NCI-H526 (cell line): ENCODE results near the gene NUDT11.
A peak's percentile ranks its signal among the peaks of the same experiment; 100 is the strongest.
"Not testable (repeated sequence)": the region's sequence is repeated elsewhere in the genome, so short reads cannot be mapped to it uniquely, and the experiment has no call there.

ENCODE experiments used
- DNase-seq, 2 experiments: peaks; one replicate each; lab custom pipeline; 2025; lab: John Stamatoyannopoulos, UW

Gene NUDT11

DNA sequence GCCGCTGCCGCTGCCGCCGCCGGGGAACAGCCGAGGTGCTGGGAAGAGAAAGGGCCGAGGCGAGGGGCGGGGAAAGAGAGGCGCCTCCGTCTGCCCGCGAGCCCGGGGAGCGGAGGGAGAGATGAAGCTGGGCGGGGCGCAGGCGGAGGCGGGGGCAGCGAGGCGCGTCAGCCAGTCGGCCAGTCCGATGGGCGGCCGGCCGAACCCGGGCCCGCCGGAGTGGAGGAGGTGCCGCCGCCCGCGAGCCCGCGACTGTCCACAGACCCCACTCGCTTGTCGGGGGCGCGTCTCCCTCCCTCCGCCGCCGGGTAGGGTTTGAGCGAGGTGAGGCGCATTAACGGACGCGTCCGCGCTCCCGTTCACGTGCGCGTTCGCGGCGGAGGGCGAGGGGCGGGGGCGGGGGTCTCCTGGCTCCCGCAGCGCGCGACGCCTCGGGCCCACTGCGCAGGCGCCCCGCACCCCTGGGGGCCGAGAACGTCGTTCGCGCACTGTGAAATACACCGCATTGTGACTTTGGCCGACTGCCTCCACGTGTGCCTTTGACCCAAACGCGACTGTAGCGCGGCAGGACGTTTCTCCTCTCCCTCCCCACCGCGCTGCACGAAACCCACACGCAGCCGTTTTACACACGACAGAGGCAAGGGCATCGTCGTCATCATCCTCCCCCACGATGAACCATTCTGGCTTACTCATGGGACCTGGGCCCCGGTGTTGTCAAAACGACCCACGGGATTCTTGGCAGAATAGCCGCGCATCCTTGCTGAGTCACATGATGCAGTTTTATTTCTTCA is at the start of gene NUDT11:
TSS of gene NUDT11 (minus strand) at position 92 of the 791 bp plus-strand sequence. CDS start 148 bp downstream, outside the sequence.
- peak; percentile 31 to 85 for DNase-seq

DNA sequence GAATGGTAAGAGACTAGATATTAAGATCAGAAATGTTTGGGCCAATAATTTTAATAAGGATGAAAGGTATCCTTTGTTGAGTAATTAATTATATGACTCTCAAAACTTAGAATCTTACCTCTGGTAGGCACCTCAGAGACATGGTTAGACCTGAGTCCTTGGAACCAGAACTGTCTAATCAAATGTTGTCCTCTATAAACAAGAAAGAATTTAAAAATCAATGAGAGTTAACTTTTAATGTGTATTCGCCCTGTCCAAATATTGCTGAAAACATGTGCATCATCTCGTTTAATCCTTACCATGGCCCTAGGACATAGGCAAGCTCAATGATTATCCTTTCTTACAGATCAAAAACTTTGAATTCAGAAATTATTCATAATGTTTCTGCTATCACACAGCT is 24.0 kb upstream of the NUDT11 start:
- no peak for DNase-seq

DNA sequence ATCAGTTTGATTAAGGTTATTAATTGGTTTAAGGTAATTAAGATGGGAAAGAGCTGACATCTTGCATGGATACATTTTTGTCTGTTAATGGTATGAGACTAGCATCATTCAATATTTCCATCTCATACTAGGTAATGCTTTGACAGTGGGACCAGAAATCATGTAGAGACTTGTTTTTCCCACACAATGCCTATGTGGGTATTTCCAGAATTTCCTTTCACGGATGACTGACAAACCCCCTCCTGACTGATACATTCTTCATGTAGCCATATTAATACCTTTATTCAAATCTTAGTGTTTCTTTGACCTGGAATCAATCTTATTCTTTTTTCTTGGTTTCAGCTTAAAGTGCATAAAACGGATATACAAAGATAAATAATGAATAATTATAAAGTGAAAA is 22.7 kb upstream of the NUDT11 start:
- DNase-seq, result not testable (repeated sequence)

GRCh38 chrX:51507551-51507950 is 11.2 kb upstream of the NUDT11 start:
- no peak for DNase-seq

GRCh38 chrX:51495701-51496488 is 497 bp downstream of the NUDT11 start:
- peak in 1 of 2 experiments; percentile 27 for DNase-seq

GRCh38 chrX:51494409-51494808 is 2.0 kb downstream of the NUDT11 start:
- DNase-seq, result no peak

DNA sequence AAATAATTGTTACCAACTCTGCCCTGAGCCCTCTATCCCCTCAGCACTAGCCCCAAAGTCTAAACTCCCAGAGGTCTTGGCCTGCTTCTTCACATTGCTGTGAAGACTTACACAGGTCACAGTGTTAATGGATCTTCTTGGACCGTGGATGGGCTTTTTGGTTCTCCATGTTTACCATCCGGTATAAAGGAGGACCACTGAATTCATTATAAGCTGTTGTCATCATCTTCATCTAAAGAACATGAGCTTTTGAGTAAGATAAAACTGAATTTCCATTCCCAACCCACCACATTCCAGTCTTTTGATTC is 8.5 kb downstream of the NUDT11 start:
- no peak for DNase-seq

DNA sequence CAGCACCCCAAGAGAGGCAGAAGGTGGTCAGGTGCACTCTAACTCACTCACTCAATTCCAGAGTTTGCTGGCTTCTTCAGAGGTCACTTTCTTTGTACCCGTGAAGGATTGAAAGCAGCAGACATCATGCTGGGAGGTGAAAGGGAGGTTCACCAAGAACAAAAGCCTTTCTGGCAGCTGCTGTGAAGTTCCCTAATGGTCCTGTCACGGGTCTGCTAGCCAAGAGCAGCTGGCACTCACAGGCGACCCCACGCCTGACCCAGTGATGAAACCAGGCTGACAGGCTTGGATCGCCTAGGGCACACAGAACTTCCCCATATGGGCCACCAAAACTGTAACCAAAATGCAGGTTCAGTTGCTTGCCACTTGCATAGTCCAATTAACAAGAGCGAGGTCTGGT is 11.8 kb downstream of the NUDT11 start:
- DNase-seq, result no peak

- not testable (repeated sequence) for DNase-seq
Measured at GRCh38 chrX:51482411-51482810, 14.0 kb downstream of the NUDT11 start.

DNA sequence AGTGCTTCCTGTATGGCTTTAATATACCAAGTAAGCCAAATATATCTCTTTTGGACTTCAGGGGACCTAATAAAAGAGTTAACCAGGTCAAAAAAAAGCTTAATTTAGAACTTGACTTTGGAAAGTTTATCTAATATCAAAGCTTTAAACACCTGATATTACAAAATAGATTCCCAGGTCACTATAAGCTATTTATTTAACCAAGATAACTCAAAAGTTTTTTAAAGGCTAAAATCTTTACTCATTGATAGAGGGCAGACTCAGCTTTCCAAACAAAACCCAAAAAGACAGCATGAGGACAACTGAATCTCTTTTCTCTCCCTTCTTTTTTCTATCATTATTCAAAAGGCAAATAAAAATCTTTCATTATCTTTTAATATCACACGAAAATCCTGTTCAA is 19.5 kb downstream of the NUDT11 start:
- no peak for DNase-seq

DNA sequence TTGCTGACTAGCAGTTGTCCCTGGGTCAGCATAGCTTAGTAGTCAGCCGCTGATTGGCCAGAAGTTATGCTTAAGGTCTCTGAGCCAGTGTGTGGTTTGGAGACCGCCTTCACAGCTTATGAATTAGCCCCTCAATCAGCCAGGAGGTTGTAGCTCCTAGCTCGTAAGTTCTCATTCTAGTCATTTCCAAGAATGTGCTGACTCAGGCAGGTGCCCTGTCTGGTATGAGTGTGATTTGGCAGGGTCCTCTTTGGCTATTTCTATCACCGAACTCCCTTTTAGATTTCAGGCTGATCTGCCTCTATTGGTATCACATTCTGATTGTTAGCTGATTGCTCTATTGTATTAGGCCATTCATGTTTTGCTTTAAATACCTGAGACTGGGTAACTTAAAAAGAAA is 33.1 kb downstream of the NUDT11 start:
- DNase-seq, result no peak

DNA sequence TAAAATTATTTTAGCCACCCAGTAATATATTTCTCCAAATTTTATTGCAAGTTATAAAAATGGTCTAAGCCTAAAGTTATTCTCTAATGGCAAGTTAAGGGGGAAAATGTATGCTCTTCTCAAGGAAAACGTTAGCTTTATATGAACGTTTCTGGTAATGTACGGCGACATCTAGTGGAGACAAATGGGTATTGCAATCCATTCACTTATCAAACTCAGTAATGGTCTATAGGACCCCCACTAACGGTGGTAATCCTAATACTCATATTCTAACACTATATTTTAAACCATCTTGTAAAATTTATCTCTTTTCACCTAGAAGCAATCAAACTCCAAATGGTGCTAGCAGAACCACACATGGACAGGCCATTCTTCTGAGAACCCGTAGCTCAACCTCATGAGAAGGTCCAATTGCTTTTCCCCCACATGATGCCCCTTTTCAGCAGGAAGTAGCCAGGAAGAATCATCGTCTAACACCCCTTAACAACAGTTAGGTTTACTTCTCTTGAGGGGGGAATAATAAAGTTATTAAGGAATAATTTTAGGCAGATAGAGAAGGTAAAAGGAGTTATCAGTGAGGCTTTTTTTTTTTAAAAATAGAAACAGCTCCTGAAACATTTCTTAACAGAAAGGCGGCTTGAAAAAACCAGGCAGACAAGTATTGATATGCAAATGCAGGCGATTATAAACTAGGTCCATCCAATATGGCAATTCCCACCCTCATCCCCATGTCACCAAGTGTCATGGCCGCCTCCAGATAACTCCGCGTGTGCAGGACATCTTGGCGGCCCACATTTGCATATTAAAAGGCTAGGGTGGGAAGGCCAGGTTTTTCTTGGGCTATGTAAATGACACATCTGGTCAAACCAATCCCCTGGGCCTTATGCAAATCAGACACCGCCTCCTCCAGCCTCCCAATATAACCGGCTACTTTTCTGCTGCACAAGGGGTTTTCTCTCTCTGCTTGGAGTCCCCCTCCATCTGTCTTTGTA is 35.0 kb downstream of the NUDT11 start:
- peak; percentile 42 to 59 for DNase-seq

DNA sequence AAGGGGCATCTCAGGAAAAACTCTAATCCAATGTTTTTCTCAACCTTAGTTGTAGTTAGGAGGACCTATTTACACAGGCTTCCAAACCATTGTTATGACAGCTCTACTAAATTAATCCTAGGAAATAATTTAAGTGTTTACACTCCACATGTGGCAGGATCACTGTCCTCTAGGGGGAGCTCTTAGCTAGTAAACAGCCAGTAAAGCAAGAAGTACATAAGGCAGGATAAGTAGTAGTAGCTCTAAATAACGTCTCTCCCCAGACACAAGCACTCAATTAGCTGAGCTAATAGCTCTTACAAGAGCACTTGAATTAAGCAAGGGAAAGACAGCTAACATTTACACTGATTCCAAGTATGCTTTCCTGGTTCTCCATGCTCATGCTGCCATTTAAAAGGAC is 37.3 kb downstream of the NUDT11 start:
- DNase-seq, result peak in 1 of 2 experiments; percentile 31

DNA sequence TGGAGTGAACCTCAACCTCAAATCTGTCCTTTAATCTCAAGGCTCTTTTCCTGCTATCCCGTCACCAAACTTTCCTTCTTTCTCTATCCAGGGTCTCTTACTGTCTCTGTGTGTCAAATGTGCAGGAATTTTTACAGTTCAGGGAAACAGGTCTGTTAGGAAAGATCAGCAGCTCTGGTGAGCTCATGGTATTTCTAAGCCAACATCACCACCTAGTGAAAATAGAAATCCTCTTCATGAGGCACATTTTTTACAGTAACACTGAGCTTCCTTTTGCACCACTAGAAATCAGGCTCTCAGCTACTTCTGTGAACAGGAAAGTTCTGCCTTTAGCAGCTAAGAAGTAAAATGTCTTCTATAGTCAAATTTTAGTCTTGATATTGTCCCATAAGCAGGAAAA is 39.6 kb downstream of the NUDT11 start:
- peak; percentile 5 to 36 for DNase-seq

DNA sequence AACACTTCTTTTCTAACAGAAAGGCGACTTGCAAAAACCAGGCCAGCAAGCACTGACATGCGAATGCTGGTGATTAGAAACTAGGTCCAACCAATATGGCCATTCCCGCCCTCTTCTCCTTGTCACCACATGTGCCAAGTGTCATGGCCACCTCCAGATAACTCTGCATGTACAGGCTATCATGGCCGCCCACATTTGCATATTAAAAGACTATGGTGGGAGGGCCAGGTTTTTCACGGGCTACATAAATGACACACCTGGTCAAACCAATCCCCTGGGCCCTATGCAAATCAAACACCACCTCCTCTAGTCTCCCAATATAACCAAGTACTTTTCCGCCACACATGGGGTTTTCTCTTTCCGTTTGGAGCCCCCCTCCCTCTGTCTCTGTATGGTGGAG is 40.1 kb downstream of the NUDT11 start:
- DNase-seq, result peak in 1 of 2 experiments; percentile 37

GRCh38 chrX:51440365-51440764 is 56.0 kb downstream of the NUDT11 start:
- no peak for DNase-seq
